ENCODE measurements around the gene ZMYND11. TPM values are rescaled to one million over a fixed set of nuclear protein-coding genes. Genes with fewer than 3 reads are reported as not detected.
A peak's percentile ranks its signal among the peaks of the same experiment; 100 is the strongest.

Gene ZMYND11
- total and polyA plus RNA-seq, 9 of the 15 experiments (the other 6 are each of a cell fraction or from before 2014, with no cell fraction given): 2.7 to 13.8 (median 8.8) TPM

- TF ChIP-seq DLX4 (CRISPR knock-in tag; IDR thresholded peaks at IDR 0.05): no peak
- 0 out of 4 replicates have a peak, but pooled peaks of 1 of the 2 experiments have one; percentile 43 for TF ChIP-seq RCOR1 (IDR thresholded peaks at IDR 0.05; ENCODE audit: borderline replicate concordance in 1 of 2, low read depth in 2 of 2, low read length in 2 of 2)
- no peak for TF ChIP-seq ZNF347 (CRISPR knock-in tag; IDR thresholded peaks at IDR 0.05; ENCODE audit: low read depth)
- TF ChIP-seq FOXJ2 (tag; IDR thresholded peaks at IDR 0.05): no peak
- TF ChIP-seq KDM1A (IDR thresholded peaks at IDR 0.05): peak; percentile 39 to 41; a peak in 1 of 4 replicates
Measured at GRCh38 chr10:266974-267425, 131.7 kb downstream of the ZMYND11 start (continued).

DNA sequence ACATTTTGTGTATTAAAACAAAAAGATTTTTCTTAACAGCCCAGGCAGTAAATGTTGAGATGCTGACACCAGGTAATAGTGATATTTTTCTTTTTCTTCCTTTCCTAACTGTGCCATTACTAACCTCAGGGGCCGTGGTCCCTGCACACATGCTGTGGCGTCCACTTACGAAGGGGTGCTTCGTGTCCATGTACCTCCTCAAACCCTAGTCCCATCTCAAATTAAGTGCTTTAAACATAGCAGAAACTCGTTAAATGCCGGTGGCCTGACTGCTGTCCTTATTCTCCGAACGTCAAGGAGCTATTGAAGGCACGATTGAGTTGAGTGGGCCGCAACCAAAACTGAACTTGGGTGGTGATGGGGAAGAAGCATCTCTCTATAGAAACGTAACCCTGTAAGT is 132.4 kb downstream of the ZMYND11 start:
- ChIA-PET CTCF (ENCODE audit: low intra/inter-chr PET ratio) (no interaction called here), POLR2A (no interaction called here)
- Histone ChIP-seq H3K4me2 (ENCODE audit: insufficient read depth, low read length) (no peak overlapping the region), H4K20me1 (replicated peaks; ENCODE audit: control insufficient read depth, insufficient read depth, low read length) (peaks cover 10% of the 10 kb centered on the region; the same call in 1 of the 2 replicates), H3K36me3 (ENCODE audit: control insufficient read depth, insufficient read depth, low read length) (no peaks in the 10 kb centered on the region), H3K4me3 (no peak overlapping the region), H3K79me2 (ENCODE audit: control insufficient read depth, insufficient read depth, low read length) (no peaks in the 10 kb centered on the region), H3K27ac (ENCODE audit: extremely low read depth, low read depth, low read length) (no peak overlapping the region), H3K27me3 (ENCODE audit: control insufficient read depth in 2 of 2, insufficient read depth in 2 of 2, low read length in 2 of 2) (peaks cover 30 to 47% of the 10 kb centered on the region in 2 experiments), H2AFZ (ENCODE audit: low read depth, low read length) (no peak overlapping the region), H3K9me3 (replicated peaks; ENCODE audit: control insufficient read depth, insufficient read depth, low read depth, low read length) (0 out of 2 replicates have a peak, but pooled peaks cover 1% of the 10 kb centered on the region), H3K9me1 (ENCODE audit: control insufficient read depth, insufficient read depth, low read length) (no peaks in the 10 kb centered on the region), H3K9ac (ENCODE audit: insufficient read depth in 1 of 2, low read depth in 2 of 2, low read length in 2 of 2) (no peak overlapping the region), H3K4me1 (replicated peaks in 1 of 2; ENCODE audit: control insufficient read depth in 2 of 2, insufficient read depth in 2 of 2, low read length in 2 of 2) (no peaks in the 10 kb centered on the region)
- ATAC-seq: no peak
- DNase-seq (ENCODE audit: extremely low read depth in 1 of 4, low spot score in 3 of 4): no peak
- TF ChIP-seq MCM7 (IDR thresholded peaks at IDR 0.05) (no peak), ZNF282 (CRISPR knock-in tag; IDR thresholded peaks at IDR 0.05) (no peak), ZNF121 (CRISPR knock-in tag; conservative IDR thresholded peaks at IDR 0.05) (no peak), MCM2 (IDR thresholded peaks at IDR 0.05; ENCODE audit: low read depth) (no peak), POLR2H (tag; IDR thresholded peaks at IDR 0.05; ENCODE audit: low read depth) (no peak), ZNF589 (CRISPR knock-in tag; IDR thresholded peaks at IDR 0.05; ENCODE audit: low read depth) (no peak)
- in situ Hi-C loops (cut with MboI): no loop called here
- intact Hi-C loops (cut with micrococcal nuclease): no loop called here
- no TSS peak for BruUV-seq (replicated peaks)
- no peak for FAIRE-seq
- 2% methylated on average over 11 of the region's 11 CpGs for WGBS (ENCODE audit: insufficient coverage, low coverage, missing lambda C conversion rate)

Data from K562 (cell line).